ENCODE data around the gene PLEKHO2.

DNA sequence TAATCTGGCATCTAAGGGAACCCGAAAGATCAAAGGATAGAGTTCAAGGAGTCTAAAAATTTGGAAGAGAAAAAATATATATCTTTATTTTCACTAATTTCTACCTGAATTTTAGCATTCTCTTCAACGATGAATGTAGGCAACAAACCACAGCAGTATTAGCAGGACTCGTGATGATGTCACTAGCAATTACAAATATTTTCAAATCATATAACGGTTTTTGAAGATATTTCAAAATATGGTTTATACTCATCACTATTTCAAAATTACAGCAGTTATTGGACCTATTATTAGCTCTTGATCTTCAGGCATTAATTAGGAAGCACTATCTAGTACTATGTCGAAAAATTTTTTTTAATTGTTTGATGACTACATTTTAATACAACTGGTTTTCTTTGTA is 43.0 kb downstream of the PLEKHO2 start:
- TF ChIP-seq TAF1 (CRISPR knock-in tag; IDR thresholded peaks at IDR 0.05) (no peak), TAF15 (IDR thresholded peaks at IDR 0.05; ENCODE audit: low read depth, low read length, poor library complexity, severe bottlenecking) (no peak), POLR2A (IDR thresholded peaks at IDR 0.05; ENCODE audit: insufficient read depth in 1 of 2, low read depth in 2 of 2, low read length in 2 of 2) (no peak), ZBTB7B (CRISPR knock-in tag; IDR thresholded peaks at IDR 0.05) (no peak), ESRRA (CRISPR knock-in tag; IDR thresholded peaks at IDR 0.05; ENCODE audit: low read depth) (no peak), HNRNPUL1 (IDR thresholded peaks at IDR 0.05; ENCODE audit: low read depth, low read length) (no peak), HNF4A (CRISPR knock-in tag; IDR thresholded peaks at IDR 0.05) (no peak)
- TF ChIP-seq, protein P1, sequence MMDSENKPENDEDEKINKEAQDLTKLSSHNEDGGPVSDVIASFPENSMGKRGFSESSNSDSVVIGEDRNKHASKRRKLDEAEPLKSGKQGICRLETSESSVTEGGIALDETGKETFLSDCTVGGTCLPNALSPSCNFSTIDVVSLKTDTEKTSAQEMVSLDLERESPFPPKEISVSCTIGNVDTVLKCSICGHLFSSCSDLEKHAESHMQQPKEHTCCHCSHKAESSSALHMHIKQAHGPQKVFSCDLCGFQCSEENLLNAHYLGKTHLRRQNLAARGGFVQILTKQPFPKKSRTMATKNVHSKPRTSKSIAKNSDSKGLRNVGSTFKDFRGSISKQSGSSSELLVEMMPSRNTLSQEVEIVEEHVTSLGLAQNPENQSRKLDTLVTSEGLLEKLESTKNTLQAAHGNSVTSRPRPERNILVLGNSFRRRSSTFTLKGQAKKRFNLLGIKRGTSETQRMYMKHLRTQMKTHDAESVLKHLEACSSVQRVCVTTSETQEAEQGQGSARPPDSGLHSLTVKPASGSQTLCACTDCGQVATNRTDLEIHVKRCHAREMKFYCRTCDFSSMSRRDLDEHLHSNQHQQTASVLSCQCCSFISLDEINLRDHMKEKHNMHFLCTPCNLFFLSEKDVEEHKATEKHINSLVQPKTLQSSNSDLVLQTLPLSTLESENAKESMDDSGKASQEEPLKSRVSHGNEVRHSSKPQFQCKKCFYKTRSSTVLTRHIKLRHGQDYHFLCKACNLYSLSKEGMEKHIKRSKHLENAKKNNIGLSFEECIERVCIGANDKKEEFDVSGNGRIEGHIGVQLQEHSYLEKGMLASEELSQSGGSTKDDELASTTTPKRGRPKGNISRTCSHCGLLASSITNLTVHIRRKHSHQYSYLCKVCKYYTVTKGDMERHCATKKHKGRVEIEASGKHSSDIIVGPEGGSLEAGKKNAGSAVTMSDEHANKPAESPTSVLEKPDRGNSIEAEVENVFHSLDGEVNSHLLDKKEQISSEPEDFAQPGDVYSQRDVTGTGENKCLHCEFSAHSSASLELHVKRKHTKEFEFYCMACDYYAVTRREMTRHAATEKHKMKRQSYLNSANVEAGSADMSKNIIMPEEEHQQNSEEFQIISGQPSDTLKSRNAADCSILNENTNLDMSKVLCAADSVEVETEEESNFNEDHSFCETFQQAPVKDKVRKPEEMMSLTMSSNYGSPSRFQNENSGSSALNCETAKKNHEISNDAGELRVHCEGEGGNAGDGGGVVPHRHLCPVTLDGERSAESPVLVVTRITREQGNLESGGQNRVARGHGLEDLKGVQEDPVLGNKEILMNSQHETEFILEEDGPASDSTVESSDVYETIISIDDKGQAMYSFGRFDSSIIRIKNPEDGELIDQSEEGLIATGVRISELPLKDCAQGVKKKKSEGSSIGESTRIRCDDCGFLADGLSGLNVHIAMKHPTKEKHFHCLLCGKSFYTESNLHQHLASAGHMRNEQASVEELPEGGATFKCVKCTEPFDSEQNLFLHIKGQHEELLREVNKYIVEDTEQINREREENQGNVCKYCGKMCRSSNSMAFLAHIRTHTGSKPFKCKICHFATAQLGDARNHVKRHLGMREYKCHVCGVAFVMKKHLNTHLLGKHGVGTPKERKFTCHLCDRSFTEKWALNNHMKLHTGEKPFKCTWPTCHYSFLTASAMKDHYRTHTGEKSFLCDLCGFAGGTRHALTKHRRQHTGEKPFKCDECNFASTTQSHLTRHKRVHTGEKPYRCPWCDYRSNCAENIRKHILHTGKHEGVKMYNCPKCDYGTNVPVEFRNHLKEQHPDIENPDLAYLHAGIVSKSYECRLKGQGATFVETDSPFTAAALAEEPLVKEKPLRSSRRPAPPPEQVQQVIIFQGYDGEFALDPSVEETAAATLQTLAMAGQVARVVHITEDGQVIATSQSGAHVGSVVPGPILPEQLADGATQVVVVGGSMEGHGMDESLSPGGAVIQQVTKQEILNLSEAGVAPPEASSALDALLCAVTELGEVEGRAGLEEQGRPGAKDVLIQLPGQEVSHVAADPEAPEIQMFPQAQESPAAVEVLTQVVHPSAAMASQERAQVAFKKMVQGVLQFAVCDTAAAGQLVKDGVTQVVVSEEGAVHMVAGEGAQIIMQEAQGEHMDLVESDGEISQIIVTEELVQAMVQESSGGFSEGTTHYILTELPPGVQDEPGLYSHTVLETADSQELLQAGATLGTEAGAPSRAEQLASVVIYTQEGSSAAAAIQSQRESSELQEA (CRISPR knock-in tag; IDR thresholded peaks at IDR 0.05; ENCODE audit: not compliant biosample characterization), result no peak
- TF ChIP-seq, protein P2, sequence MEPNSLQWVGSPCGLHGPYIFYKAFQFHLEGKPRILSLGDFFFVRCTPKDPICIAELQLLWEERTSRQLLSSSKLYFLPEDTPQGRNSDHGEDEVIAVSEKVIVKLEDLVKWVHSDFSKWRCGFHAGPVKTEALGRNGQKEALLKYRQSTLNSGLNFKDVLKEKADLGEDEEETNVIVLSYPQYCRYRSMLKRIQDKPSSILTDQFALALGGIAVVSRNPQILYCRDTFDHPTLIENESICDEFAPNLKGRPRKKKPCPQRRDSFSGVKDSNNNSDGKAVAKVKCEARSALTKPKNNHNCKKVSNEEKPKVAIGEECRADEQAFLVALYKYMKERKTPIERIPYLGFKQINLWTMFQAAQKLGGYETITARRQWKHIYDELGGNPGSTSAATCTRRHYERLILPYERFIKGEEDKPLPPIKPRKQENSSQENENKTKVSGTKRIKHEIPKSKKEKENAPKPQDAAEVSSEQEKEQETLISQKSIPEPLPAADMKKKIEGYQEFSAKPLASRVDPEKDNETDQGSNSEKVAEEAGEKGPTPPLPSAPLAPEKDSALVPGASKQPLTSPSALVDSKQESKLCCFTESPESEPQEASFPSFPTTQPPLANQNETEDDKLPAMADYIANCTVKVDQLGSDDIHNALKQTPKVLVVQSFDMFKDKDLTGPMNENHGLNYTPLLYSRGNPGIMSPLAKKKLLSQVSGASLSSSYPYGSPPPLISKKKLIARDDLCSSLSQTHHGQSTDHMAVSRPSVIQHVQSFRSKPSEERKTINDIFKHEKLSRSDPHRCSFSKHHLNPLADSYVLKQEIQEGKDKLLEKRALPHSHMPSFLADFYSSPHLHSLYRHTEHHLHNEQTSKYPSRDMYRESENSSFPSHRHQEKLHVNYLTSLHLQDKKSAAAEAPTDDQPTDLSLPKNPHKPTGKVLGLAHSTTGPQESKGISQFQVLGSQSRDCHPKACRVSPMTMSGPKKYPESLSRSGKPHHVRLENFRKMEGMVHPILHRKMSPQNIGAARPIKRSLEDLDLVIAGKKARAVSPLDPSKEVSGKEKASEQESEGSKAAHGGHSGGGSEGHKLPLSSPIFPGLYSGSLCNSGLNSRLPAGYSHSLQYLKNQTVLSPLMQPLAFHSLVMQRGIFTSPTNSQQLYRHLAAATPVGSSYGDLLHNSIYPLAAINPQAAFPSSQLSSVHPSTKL (CRISPR knock-in tag; IDR thresholded peaks at IDR 0.05), result no peak
